Activated gamma-delta T cell treated with anti-CD3 and anti-CD28 coated beads, Interleukin-2, amount 50 U/mL, for 16 hours (primary cell): ENCODE data around the gene GARIN1A.
"Not testable (repeated sequence)": the region's sequence is repeated elsewhere in the genome, so short reads cannot be mapped to it uniquely, and the experiment has no call there.

Experiments used
- DNase-seq: peaks from one replicate; pipeline ENCODE4 v3.0.0-alpha.2; 2020; ENCODE audit warnings: low read depth

GARIN1A gene

DNA sequence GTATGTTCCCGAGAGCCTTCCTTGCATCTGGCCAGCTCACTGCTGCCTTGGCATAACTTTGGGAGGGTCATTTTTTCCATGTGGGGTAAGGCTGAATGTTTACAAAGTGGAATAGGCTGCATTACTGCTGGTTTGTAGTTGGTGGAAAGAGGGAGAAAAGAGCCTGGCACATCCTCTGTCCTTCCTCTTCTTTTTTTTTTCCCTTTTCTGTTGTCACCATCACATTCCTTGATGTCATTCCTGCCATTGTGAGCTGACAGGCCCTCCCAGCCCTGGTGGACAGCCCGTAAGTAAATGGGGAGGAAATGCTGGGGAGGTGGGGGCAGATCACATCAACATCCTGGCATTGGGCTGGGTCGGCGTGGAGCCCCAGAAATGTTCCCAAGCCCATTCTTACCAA lies at the start of gene GARIN1A:
Gene GARIN1A (plus strand): TSS at position 301 of the 400 bp plus-strand sequence. CDS start 106 bp downstream, outside the sequence.
- DNase-seq = no peak

DNA sequence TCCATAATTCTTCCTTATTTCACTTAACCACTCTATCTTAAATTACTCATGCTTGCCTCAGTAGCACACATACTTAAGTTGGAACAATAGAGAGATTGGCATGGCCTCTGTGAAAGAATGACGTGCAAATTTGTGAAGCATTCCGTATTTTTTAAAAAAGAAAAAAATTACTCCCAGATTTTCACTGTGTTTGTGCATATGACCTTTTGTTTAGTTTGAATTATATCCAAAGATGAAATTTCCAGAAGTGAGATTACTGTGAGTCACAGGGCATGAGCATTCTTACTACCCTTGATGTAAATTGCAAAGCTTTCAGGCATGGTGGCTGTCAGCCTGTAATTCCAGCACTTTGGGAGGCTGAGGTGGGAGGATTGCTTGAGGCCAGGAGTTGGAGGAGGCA lies 45.0 kb upstream of the GARIN1A start:
- not testable (repeated sequence) for DNase-seq

DNA sequence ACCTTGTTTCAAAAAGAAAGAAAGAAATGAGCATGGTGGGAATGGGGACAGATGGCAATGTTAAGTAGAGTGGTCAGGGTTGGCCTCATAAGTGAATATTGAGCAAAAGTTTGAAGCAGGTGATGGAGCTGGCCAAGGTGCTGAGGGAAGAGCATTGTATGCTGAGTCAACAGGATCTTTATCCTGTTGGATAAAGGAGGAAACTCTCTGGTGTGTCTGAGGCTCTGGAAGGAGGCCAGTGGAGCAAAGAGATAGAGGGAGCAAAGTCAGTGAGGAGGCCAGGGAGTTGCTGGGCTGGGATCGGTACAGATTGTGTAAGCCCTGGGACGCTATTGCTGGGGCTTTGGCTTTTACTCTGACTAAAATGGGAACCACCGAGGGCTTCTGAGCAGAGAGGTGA lies 38.2 kb upstream of the GARIN1A start:
- not testable (repeated sequence) for DNase-seq

DNA sequence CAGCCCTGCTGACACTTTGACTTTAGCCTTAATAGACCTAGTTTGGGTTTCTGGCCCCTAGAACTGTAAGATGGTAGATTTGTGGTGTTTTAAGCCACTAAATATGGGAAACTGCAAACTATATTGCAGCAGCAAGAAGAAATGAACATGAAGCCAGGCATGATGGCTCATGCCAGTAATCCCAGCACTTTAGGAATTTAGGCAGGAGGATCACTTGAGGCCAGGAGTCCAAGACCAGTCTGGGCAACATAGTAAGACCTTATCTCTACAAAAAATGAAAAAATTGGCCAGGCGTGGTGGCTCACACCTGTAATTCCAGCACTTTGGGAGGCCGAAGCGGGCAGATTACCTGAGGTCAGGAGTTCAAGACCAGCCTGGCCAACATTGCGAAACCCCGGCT lies 26.9 kb upstream of the GARIN1A start:
- not testable (repeated sequence) for DNase-seq

DNA sequence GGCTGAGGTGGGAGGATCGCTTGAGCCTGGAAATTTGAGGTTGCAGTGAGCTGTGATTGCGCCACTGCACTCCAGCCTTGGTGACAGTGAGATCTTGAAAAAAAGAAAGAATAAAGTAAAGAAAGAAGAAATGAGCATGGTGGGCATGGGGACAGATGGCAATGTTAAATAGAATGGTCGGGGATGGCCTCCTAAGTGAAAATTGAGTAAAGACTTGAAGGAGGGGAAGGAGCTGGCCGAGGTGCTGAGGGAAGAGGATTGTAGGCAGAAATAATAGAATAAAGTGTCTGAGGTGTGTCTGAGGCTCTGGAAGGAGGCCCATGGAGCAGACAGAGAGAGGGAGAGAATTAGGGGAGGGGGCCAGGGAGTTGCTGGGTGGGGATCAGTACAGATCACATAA lies 26.2 kb upstream of the GARIN1A start:
- DNase-seq = not testable (repeated sequence)

DNA sequence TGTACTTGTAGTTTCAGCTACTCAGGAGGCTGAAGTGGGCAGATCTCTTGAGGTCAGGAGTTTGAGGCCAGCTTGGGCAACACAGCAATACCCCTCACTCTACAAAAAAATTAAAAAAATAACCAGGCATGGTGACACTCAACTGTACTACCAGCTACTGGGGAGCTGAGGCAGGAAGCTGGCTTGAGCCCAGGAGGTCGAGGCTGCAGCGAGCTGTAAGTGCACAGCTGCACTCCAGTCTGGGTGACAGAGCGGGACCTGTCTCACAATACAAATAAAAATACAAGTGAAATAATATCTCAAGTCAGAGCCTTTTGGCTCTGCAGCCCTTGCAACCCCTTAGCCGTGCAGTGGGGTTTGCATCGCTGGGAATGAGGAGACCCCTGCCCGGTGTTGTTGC lies 25.2 kb upstream of the GARIN1A start:
- DNase-seq = not testable (repeated sequence)

DNA sequence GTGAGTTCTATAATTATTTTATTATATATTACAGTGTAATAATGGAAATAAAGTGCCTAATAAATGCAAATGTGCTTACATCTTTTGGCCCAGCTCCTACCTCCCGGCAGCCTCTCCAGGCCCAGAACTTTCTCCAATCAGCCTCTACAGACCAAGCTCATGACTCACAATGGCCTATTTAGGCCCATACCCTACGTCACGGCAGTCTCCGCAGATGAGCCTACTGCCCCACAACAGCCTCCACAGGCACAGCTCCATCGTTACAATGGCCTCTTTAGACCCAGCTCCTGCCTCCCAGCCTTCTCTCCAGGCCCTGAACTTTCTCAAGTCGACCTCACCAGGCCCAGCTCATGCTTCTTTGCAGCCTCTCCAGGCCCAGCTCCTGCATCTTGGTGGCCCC lies 21.0 kb upstream of the GARIN1A start:
- DNase-seq = not testable (repeated sequence)

DNA sequence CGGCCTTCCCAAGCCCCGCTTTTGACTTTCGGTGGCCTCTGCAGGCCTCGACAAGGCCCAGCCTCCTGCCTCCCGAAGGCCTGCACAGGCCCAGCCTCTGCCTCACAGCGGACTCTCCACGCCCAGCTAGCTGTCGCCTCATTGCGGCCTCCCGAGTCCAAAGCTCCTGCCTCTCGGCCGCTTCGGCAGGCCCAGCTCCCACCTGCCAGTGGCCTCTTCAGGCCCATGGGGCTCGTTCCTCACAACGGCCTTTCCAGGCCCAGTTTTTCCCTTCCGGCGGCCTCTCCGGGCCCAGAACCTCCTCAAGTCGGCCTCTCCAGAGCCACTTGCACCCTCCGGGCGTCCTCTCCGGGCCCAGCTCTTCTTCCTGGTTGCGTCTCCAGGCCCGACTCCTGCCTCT lies 19.5 kb upstream of the GARIN1A start:
- DNase-seq = not testable (repeated sequence)

DNA sequence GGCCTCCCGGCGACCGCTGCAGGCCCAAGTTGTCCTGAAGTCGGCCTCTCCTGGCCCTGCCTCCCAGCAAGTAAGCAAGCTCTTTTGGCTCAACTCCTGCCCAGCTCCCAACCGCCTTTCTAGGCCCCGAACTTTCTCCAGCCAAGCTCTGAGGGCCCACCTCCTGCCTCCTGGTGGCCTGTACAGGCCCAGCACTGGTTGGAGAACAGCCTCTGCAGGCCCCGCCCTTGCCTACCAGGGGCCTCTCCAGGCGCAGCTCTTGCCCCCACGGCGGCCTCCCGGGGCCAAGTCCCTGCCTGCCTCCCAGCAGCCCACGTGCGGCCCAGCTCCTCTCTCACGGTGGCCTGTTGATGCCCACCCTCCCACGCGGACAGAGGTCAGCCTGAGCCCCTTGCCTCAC lies 18.9 kb upstream of the GARIN1A start:
- not testable (repeated sequence) for DNase-seq

DNA sequence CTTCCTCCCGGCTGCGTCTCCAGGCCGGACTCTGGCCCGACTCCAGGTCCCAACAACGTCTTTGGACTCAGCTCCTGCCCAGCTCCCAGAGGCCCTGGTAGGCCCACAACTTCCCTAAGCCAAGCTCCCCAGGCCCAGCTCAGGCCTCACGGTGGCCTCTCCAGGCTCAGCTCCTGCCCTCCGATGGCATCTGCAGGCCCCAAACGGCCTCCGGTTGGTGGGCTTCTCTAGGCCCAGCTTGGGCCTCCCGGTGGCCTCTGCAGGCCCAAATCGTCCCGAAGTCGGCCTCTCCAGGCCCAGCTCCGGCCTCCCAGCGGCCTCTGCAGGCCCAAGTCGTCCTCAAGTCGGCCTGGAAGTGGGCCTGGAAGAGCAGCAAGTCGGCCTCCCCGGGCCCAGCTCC lies 18.0 kb upstream of the GARIN1A start:
- not testable (repeated sequence) for DNase-seq

DNA sequence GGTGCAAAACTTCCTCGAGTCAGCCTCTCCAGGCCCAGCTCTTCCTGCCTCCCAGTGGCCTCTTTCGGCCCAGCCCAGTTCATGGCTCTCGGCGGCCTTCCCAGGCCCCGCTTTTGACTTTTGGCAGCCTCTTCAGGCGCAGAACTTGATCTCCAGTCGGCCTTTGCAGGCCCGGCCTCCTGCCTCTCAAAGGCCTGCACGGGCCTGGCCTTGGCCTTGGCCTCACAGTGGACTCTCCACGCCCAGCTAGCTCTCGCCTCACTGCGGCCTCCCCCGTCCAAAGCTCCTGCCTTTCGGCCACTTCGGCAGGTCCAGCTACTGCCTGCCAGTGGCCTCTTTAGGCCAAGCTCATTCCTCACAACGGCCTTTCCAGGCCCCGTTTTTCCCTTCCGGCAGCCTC lies 17.6 kb upstream of the GARIN1A start:
- DNase-seq = not testable (repeated sequence)

DNA sequence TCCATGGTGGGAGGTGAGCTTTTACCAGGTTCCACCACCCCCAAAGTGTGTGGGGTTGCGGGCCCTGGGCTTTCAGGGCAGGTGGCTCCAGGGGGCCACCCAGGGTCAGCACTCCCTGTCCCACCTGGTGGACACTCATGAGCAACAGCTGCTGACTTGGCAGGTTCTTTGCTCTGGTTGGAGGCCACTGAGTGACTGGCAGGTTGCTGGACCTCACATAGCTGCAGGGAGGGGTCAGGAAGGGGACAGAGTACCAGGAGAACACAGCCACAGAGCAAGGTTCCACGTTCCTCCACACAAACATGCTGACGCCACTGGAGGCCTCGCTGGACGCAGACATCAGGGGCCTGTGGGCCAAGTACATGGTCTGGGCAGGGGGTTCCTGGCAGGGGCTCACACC lies 13.7 kb upstream of the GARIN1A start:
- DNase-seq = not testable (repeated sequence)

DNA sequence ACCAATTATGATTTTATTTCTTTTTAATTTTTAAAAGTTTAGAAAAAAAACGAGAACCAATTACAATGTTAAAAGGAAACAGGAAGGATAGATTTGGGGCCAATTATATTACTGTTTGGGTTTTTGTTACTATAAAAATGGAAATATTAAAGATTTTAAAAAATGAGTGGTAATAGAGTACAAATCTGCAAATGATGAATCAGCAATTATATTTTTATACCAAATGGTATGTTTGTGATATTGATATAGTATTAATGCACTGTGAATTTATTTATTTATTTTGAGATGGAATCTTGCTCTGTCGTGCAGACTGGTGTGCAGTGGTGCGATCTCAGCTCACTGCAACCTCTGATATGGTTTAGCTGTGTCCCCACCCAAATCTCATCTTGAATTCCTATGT lies 11.5 kb upstream of the GARIN1A start:
- DNase-seq = no peak

DNA sequence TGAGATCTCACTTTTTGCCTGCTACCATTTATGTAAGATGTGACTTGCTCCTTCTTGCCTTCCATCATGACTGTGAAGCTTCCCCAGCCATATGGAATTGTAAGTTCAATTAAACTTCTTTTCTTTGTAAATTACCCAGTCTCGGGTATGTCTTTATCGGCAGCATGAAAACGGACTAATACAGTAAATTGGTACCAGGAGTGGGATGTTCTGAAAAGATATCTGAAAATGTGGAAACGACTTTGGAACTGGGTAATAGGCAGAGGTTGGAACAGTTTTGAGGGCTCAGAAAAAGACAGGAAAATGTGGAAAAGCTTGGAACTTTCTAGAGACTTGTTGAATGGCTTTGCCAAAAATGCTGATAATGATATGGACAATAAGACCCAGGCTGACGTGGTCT lies 10.6 kb upstream of the GARIN1A start:
- no peak for DNase-seq

DNA sequence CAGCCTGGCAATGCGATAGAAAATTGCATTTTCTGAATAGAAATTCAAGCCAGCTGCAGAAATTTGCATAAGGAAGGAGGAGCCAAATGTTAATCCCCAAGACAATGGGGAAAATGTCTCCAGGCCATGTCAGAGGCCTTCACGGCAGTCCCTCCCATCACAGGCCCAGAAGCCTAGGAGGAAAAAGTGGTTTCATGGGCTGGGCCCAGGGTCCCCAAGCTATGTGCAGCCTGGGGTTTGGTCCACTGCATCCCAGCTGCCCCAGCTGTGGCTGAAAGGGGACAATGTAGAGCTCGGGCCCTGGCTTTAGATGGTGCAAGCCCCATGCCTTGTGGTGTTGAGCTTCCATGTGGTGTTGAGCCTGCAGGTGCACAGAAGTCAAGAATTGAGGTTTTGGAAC lies 10.0 kb upstream of the GARIN1A start:
- no peak for DNase-seq

DNA sequence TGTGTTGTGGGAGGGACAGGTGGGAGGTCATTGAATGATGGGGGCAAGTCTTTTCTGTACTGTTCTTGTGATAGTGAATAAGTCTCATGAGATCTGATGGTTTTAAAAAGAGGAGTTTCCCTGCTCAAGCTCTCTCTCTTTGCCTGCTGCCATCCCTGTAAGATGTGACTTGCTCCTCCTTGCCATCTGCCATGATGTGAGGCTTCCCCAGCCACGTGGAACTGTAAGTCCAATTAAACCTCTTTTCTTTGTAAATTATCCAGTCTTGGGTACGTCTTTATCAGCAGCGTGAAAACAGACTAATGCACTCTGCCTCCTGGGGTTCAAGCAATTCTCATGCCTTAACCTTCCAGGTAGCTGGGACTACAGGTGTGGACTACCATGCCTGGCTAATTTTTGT lies 8.9 kb upstream of the GARIN1A start:
- DNase-seq = not testable (repeated sequence)

DNA sequence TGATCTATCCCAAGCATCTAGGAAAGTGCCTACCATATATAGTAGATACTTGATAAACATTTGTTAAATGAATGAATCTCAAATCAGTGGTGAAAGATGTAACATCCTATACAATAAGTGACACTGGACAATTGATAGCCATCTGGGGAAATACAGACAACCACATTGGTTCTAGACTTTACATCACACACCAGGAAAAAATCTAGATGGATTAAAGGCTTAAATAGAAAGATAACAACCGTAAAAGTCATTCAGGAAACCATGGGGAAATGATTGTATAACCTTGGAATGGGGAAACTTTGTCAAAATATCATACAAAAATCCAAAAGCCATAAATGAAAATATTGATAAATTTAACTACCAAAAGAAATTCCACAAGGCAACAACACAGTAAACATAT lies 7.0 kb upstream of the GARIN1A start:
- DNase-seq = no peak

DNA sequence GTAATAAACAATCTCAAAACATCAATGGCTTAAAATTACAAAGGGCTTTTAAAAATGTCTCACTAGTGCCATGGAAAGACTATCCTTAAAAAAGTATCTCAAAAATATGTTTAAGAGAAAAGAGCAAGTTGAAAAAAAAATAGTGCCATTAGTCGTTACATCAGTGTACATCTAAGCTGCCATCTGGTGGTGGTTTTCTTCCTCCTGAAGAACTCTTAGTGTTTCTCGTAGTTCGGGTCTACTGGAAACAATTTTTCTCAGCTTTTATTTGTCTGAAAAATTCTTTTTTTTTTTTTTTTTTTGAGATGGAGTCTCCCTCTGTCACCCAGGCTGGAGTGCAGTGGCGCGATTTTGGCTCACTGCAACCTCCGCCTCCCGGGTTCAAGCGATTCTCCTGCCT lies 5.9 kb upstream of the GARIN1A start:
- DNase-seq = no peak

DNA sequence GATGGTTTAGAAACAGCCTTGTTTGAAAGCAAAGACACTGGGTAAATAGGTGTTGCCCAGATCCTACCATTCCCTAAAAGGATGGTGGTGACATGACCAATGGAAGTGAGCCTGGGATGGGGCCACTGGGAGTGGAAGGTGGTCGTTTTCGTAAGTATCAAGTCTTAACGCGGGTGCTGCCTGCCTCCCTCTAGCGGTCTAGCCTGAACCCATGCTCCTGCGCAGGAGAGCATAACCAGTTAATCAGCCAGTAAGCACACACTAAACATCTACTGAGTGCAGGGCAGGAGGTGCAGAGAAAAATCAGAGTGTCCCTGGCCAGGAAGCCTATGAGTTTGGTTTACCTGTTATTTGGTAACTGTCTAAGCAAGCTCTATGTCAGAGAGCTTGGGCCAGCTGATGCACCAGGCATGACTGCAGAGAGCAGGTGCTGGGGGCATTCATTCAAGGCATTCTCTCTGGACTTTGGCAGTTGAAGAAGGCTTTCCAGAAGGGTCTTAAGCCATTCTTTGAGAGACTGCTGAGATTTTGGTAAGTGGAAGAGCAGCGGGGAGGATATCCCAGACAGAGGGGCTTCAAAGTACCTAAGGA lies 930 bp downstream of the GARIN1A start:
- DNase-seq = no peak

DNA sequence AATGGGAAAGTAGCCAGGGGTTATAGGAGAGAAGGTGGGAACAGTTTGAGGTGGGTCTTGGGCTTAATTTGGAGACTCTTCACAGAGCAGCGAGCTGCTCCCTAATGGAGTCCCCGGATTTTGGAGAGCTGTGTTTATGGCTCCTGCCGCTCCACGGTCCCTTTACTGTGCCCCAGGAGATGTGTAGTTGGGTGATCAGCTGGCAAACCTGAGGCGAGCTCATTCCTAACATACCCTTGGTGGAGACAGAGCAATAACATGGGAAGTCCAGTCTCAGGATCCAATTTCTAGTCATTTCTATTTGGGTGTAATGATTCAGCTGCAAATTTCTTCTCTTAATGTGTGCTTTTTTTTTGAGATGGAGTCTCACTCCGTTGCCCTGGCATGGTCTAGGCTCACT lies 1.5 kb downstream of the GARIN1A start:
- no peak for DNase-seq

DNA sequence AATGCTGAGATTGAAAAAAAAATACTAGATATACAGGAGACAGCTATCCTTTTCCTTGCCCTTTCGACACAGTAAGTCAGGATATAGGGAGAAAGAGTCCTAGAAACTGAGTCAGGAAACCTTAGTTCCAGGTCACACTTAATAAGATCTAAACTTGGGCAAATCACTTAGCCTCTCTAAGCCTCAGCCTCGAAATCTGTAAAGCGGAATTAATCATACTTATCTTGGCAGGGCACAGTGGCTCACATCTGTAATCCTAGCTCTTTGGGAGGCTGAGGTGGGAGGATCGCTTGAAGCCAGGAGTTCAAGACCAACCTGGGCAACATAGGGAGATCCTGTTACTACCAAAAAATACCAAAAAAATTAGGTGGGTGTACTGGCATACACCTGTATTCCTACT lies 4.6 kb downstream of the GARIN1A start:
- DNase-seq = no peak

DNA sequence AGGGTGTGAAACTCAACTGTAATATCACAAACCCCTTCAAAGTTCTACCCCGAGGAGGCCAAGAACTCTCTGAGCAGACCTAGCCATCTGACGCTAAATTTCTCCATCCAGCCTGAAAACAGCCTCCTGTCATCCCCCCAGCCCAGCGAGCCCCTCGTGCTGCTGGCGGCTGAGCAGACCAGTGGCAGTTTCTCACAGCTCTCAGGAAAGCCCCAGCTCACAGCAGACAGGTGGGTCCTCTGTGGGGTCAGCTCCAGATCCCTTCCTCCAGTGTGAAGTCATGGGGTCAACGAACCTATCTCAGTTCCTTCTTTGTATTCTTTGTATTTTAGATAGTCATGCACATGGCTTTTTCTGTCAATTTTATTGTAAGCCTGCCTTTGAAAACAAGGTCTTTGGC lies 7.8 kb downstream of the GARIN1A start:
- DNase-seq = no peak

DNA sequence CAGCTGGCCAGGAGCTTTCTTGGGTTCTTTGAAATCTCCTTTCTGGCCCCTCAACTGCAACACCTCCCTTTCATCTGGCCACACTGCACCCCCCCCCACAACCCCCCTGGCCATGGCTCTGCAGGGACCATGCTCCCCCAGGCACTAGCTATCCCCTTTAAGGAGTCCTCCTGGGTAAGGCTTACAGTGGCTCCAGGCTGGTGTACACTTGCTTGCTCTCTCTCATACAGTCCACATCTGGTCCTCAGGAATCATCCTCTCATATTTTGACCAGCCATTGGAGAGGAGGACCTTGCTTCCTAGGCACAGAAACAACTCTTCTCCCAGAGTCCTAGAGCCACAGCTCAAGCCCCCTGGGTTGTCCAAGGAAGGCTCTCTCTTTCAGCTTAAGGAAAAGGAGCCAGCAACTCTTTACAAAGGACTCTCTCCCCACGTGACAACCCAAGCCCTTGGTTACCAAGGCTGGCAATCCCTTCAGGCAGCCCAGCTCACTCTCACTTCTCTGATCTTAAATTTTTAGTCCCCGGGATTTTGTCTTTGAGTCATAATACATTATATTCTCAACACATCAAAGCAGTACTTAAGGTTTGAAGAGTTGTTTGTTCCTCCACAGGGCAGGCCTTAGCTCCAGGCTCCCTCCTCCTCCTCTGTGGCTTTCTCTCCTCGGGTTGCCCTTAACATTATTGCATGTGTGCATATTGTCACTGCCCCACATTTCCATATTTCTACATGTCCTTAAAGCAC lies 9.9 kb downstream of the GARIN1A start:
- no peak for DNase-seq

DNA sequence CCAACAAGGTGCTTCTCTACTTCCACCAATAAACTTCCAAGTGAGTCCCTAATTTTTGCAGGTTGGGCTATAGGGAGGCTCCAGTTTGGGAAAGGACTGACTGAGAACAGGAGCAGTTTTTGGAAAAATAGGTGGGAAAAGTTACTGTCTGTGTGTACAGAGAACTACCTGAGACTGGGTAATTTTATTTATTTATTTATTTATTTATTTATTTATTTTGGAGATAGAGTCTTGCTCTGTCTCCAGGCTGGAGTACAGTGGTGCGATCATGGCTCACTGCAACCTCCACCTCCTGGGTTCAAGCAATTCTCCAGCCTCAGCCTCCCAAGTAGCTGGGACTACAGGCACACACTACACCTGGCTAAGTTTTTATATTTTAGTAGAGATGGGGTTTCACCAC lies 11.2 kb downstream of the GARIN1A start:
- DNase-seq = not testable (repeated sequence)
